CD4-positive, alpha-beta memory T cell (primary cell): ENCODE measurements around the gene EHF. TPM values are rescaled to one million over a fixed set of nuclear protein-coding genes. Genes with fewer than 3 reads are reported as not detected.

Experiments used
- CTCF ChIA-PET: fragments of 350-600 bp; sonication (Branson Sonifier 250); formaldehyde crosslinking; loops from one replicate; lab custom pipeline; 2021; ENCODE audit warnings: inconsistent platforms; ENCODE audit not compliant: partially characterized antibody; lab: Charles Lee
- POLR2A ChIA-PET: fragments of 350-600 bp; sonication (Branson Sonifier 250); formaldehyde crosslinking; loops from one replicate; lab custom pipeline; 2021; ENCODE audit not compliant: partially characterized antibody; lab: Charles Lee
- DNase-seq, 5 donors: peaks; one replicate each; pipeline versions ENCODE4 v3.0.0 to v3.0.0-alpha.2; 2020 to 2022; ENCODE audit warnings: mixed read lengths in 1 of 5
- H3K27ac ChIP-seq: one replicate; pipeline ENCODE4 v1.7.0; 2013; ENCODE audit warnings: low read depth, low read length
- H3K27me3 ChIP-seq: 2 replicates; pipeline ENCODE4 v1.7.0; 2013; ENCODE audit warnings: mild to moderate bottlenecking, low read length, moderate library complexity; ENCODE audit not compliant: insufficient read depth
- H3K36me3 ChIP-seq: 2 replicates; pipeline ENCODE4 v1.7.0; 2013; ENCODE audit warnings: mild to moderate bottlenecking, low read length, moderate library complexity; ENCODE audit not compliant: insufficient read depth
- H3K4me1 ChIP-seq: 2 replicates; pipeline ENCODE4 v1.7.0; 2013; ENCODE audit warnings: mild to moderate bottlenecking, low read length, moderate library complexity; ENCODE audit not compliant: insufficient read depth
- H3K4me3 ChIP-seq, 2 donors: one replicate each; pipeline ENCODE4 v1.7.0; 2013; ENCODE audit warnings: low read length in 2 of 2, mild to moderate bottlenecking in 1 of 2
- H3K9me3 ChIP-seq, 2 donors: one replicate each; pipeline ENCODE4 v1.7.0; 2013; ENCODE audit warnings: low read length in 2 of 2, control low read depth in 1 of 2; ENCODE audit not compliant: control insufficient read depth in 1 of 2
- H3K27ac Mint-ChIP-seq, 7 donors: one replicate each; pipeline ENCODE4 v1.8.0; 2020 to 2021; ENCODE audit warnings: mixed read lengths in 7 of 7, mild to moderate bottlenecking in 6 of 7, inconsistent platforms in 3 of 7, moderate library complexity in 3 of 7
- H3K27me3 Mint-ChIP-seq, 2 donors: one replicate each; pipeline ENCODE4 v1.8.0; 2020 to 2021; ENCODE audit warnings: mixed read lengths in 2 of 2
- H3K36me3 Mint-ChIP-seq, 2 donors: one replicate each; pipeline ENCODE4 v1.8.0; 2020 to 2021; ENCODE audit warnings: mixed read lengths in 2 of 2, inconsistent platforms in 1 of 2, mild to moderate bottlenecking in 1 of 2
- H3K4me1 Mint-ChIP-seq, 4 donors: one replicate each; pipeline ENCODE4 v1.8.0; 2020 to 2021; ENCODE audit warnings: mixed read lengths in 4 of 4, mild to moderate bottlenecking in 1 of 4
- H3K4me3 Mint-ChIP-seq, 8 donors: one replicate each; pipeline ENCODE4 v1.8.0; 2020 to 2021; ENCODE audit warnings: mixed read lengths in 8 of 8, mild to moderate bottlenecking in 7 of 8, moderate library complexity in 6 of 8, inconsistent platforms in 3 of 8
- H3K9me3 Mint-ChIP-seq, 8 donors: one replicate each; pipeline ENCODE4 v1.8.0; 2020 to 2021; ENCODE audit warnings: mixed read lengths in 8 of 8, mild to moderate bottlenecking in 5 of 8, inconsistent platforms in 3 of 8, moderate library complexity in 1 of 8
- intact Hi-C: fragments of 100-400 bp; cut with micrococcal nuclease; formaldehyde crosslinking; loops from one replicate; pipeline ENCODE4 v1.15.1; 2023
- polyA plus RNA-seq, 2 donors: library from polyadenylated mRNA; unstranded; fragments of 300-500 nt; fragmentation: Illumina TruSeq; gene quantifications; one replicate each; pipeline ENCODE4 v1.2.3, GENCODE V29; 2021
- total RNA-seq, 2 experiments: library from RNA; stranded (reverse); gene quantifications; one replicate each; pipeline ENCODE4 v1.2.3, GENCODE V29; 2021

Gene EHF
- total and polyA plus RNA-seq, 4 experiments from 2014 or later: not detected

DNA sequence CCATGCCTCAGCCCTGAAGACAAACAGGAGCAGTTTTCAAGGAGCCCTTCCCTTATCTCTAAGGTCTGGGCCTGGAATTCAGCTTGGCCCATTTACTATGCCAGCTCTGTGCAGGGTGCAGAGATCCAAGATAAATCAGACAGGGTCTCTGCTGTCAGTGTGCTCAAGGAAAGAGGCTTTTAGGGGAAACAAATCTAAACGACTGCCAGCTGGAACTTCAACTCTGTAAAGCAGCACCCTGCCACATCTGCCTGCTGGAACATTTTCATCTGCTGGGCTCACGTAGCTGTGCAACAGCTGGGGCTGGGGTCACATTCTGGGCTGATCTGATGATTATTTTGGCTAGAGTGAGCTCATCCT is 19.8 kb upstream of the EHF start:
- H3K27me3 Mint-ChIP-seq: peaks cover 2 to 4% of the 10 kb centered on the region in 2 donors

DNA sequence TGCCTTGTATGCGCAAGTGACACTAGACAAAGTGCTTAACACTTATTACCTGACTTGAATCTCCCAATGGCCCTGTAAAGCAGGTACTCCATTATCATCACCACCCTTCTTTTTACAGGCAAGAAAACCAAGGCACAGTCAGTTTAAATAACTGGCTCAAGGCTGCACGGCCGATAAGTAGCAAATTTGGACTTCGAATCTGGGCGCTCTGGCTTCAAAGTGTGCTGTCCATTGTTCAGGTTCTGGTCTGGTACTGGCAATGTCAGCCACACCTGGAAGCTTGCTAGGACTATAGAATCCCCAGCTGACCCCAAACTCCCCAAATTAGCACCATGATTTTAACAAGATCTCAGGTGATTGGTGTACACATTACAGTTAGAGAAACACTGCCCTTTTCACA is 19.3 kb upstream of the EHF start:
- H3K27me3 Mint-ChIP-seq: peaks cover 2 to 4% of the 10 kb centered on the region in 2 donors
- H3K9me3 Mint-ChIP-seq: peaks cover 0 to 4% (median 0%) of the 10 kb centered on the region in 8 donors
- H3K27me3 ChIP-seq: no peaks in the 10 kb centered on the region
- POLR2A ChIA-PET: no interaction called here
- H3K4me3 ChIP-seq: no peak overlapping the region
- H3K36me3 Mint-ChIP-seq: no peaks in the 10 kb centered on the region
- no peak for DNase-seq
- peaks cover 13% of the 10 kb centered on the region for H3K4me1 ChIP-seq
- H3K9me3 ChIP-seq: no peaks in the 10 kb centered on the region
- no peaks in the 10 kb centered on the region for H3K36me3 ChIP-seq
- no peak overlapping the region for H3K27ac Mint-ChIP-seq
- CTCF ChIA-PET: interaction anchor here (2.5 kb wide), 1 partner anchor 15 kb away, joined by 10 read pairs; no protein-coding TSS in a partner anchor
- peaks cover 6 to 19% (median 11%) of the 10 kb centered on the region in 4 donors for H3K4me1 Mint-ChIP-seq
- no peak overlapping the region for H3K4me3 Mint-ChIP-seq
- no peak overlapping the region for H3K27ac ChIP-seq
- intact Hi-C loops: no loop called here

More for the DNA sequence above, 19.8 kb upstream of the EHF start:
- Mint-ChIP-seq H3K4me1 (peaks cover 6 to 19% (median 11%) of the 10 kb centered on the region in 4 donors), H3K4me3 (no peak overlapping the region), H3K27ac (peak overlapping the region in 1 of 7 donors; percentile 42), H3K9me3 (peaks cover 0 to 4% (median 0%) of the 10 kb centered on the region in 8 donors), H3K36me3 (no peaks in the 10 kb centered on the region)
- DNase-seq: no peak
- Histone ChIP-seq H3K36me3 (no peaks in the 10 kb centered on the region), H3K4me3 (no peak overlapping the region), H3K9me3 (no peaks in the 10 kb centered on the region), H3K4me1 (peaks cover 13% of the 10 kb centered on the region), H3K27ac (no peak overlapping the region), H3K27me3 (no peaks in the 10 kb centered on the region)
- ChIA-PET CTCF (interaction anchor here (1.1 to 2.5 kb wide), 2 partner anchors 15 to 21 kb away, joined by 3 to 10 read pairs; no protein-coding TSS in a partner anchor), POLR2A (no interaction called here)
- intact Hi-C loops: no loop called here

GRCh38 chr11:34602245-34602644 is 18.6 kb upstream of the EHF start:
- CTCF ChIA-PET: interaction anchor here (2.5 kb wide), 1 partner anchor 16 kb away, joined by 10 read pairs; no protein-coding TSS in a partner anchor
- H3K9me3 ChIP-seq: no peaks in the 10 kb centered on the region
- Mint-ChIP-seq H3K27me3 (peaks cover 0 to 2% of the 10 kb centered on the region in 2 donors), H3K27ac (no peak overlapping the region), H3K4me1 (peaks cover 6 to 19% (median 11%) of the 10 kb centered on the region in 4 donors), H3K4me3 (peak overlapping the region in 1 of 8 donors; percentile 8), H3K9me3 (peaks cover 0 to 2% (median 0%) of the 10 kb centered on the region in 8 donors), H3K36me3 (no peaks in the 10 kb centered on the region)
- H3K27ac ChIP-seq: no peak overlapping the region
- POLR2A ChIA-PET: no interaction called here
- no peak for DNase-seq
- no peaks in the 10 kb centered on the region for H3K27me3 ChIP-seq
- H3K4me1 ChIP-seq: peaks cover 13% of the 10 kb centered on the region
- no peaks in the 10 kb centered on the region for H3K36me3 ChIP-seq
- no peak overlapping the region for H3K4me3 ChIP-seq
- intact Hi-C loops: no loop called here

GRCh38 chr11:34603129-34604001 is 17.5 kb upstream of the EHF start:
- H3K9me3 Mint-ChIP-seq: peaks cover 0 to 2% (median 0%) of the 10 kb centered on the region in 8 donors
- intact Hi-C loops: no loop called here
- DNase-seq: no peak
- H3K27me3 Mint-ChIP-seq: peaks cover 0 to 2% of the 10 kb centered on the region in 2 donors
- H3K4me3 ChIP-seq: no peak overlapping the region
- H3K27ac ChIP-seq: no peak overlapping the region
- no peaks in the 10 kb centered on the region for H3K27me3 ChIP-seq
- no peaks in the 10 kb centered on the region for H3K36me3 Mint-ChIP-seq
- CTCF ChIA-PET: no interaction called here
- H3K27ac Mint-ChIP-seq: no peak overlapping the region
- H3K36me3 ChIP-seq: no peaks in the 10 kb centered on the region
- no peaks in the 10 kb centered on the region for H3K9me3 ChIP-seq
- peaks cover 13% of the 10 kb centered on the region for H3K4me1 ChIP-seq
- POLR2A ChIA-PET: no interaction called here
- no peak overlapping the region for H3K4me3 Mint-ChIP-seq
- H3K4me1 Mint-ChIP-seq: peaks cover 6 to 19% (median 11%) of the 10 kb centered on the region in 4 donors

DNA sequence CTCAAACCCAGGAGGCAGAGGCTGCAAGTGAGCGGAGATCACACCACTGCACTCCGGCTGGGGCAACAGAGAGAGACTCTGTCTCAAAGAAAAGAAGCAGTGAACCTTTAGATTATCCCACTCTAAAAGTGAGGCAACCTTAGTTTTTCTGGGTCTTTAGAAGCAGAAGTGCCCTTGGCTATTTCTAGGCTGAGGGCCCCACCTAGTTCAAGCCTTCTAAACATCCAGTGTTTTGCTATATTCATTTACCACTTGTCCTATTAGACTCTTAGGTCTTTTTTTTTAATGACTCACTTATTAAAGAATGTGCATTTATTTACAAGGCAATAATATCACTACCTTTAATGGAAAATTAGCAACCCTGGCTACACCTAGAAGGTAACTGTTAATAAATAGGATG is 16.7 kb upstream of the EHF start:
- DNase-seq: no peak
- Histone ChIP-seq H3K9me3 (no peaks in the 10 kb centered on the region), H3K36me3 (no peaks in the 10 kb centered on the region), H3K27me3 (no peaks in the 10 kb centered on the region), H3K4me1 (peaks cover 11% of the 10 kb centered on the region), H3K27ac (no peak overlapping the region), H3K4me3 (no peak overlapping the region)
- peaks cover 6 to 16% (median 11%) of the 10 kb centered on the region in 4 donors for H3K4me1 Mint-ChIP-seq
- peaks cover 0 to 2% (median 0%) of the 10 kb centered on the region in 8 donors for H3K9me3 Mint-ChIP-seq
- ChIA-PET POLR2A (no interaction called here), CTCF (no interaction called here)
- H3K36me3 Mint-ChIP-seq: no peaks in the 10 kb centered on the region
- intact Hi-C loops: no loop called here
- H3K27ac Mint-ChIP-seq: no peak overlapping the region
- H3K27me3 Mint-ChIP-seq: peaks cover 0 to 2% of the 10 kb centered on the region in 2 donors
- no peak overlapping the region for H3K4me3 Mint-ChIP-seq

DNA sequence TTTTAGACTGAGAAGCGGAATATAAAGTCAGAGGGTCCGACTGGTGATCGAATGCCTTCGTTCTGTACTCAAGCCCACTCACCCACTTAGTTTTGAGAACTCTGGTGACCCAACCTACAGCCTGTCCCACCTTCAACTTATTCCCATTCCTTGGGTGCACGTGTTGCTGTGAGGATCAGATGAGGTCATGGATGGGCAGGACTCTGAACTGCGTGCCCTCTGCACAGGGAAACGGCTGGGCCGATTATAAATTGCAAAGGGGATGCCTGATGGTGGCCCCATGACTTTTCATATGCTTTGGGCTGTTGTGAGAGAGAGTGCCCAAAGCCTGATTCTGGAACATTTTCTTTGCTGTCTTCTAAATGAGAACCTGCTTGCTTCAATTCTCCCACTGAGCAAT is 16.0 kb upstream of the EHF start:
- H3K36me3 Mint-ChIP-seq: no peaks in the 10 kb centered on the region
- H3K4me1 ChIP-seq: peaks cover 4% of the 10 kb centered on the region
- no peak overlapping the region for H3K4me3 Mint-ChIP-seq
- no peaks in the 10 kb centered on the region for H3K36me3 ChIP-seq
- ChIA-PET CTCF (no interaction called here), POLR2A (no interaction called here)
- H3K27ac ChIP-seq: no peak overlapping the region
- H3K27me3 Mint-ChIP-seq: no peaks in the 10 kb centered on the region
- no peaks in the 10 kb centered on the region for H3K9me3 ChIP-seq
- intact Hi-C loops: no loop called here
- H3K4me1 Mint-ChIP-seq: peaks cover 0 to 8% (median 4%) of the 10 kb centered on the region in 4 donors
- no peak for DNase-seq
- no peaks in the 10 kb centered on the region for H3K9me3 Mint-ChIP-seq
- no peak overlapping the region for H3K4me3 ChIP-seq
- no peak overlapping the region for H3K27ac Mint-ChIP-seq
- H3K27me3 ChIP-seq: no peaks in the 10 kb centered on the region

DNA sequence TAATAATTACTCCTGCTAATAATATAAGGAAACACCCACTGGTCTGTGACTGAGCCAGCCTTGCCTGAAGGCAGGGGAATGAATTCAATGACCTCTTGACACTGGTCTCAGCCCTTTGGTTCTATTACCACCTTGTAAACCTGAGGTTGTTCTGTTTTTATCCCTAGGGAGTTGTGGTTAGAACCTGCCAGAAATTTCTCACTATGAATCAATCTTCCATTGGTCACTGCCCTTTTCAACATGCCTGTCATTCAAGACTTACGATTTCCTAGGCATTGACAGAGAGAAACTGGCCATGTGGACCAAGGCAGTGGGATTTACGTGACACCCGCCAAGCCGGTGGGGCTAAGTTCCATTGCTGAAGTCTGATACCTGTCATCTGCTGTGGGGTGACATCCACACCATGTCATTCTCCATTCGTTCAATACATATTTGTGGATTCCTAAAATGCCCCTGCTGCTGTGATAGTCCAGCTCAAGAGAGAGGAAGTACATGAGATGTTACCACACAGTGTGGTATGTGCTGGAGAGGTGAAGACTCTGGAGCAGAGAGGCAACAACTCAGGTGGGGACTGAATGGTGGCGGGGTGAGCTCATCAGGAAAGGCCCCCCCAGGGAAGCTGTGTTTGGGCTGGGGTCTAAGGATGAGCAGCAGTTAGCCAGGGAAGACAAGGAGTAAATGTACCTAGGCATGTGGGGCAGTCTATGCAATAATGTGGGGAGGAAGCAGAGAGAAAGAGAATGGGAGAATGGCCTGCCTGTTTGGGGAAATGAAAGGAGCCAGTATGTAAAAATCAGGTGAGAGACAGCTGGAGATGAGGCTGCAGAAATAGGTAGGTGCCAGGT is 15.2 kb upstream of the EHF start:
- no peaks in the 10 kb centered on the region for H3K36me3 Mint-ChIP-seq
- H3K4me1 Mint-ChIP-seq: no peaks in the 10 kb centered on the region
- no peaks in the 10 kb centered on the region for H3K9me3 Mint-ChIP-seq
- Histone ChIP-seq H3K4me1 (no peaks in the 10 kb centered on the region), H3K27ac (no peak overlapping the region), H3K9me3 (no peaks in the 10 kb centered on the region), H3K4me3 (no peak overlapping the region), H3K27me3 (no peaks in the 10 kb centered on the region), H3K36me3 (no peaks in the 10 kb centered on the region)
- ChIA-PET POLR2A (no interaction called here), CTCF (no interaction called here)
- intact Hi-C loops: no loop called here
- no peak overlapping the region for H3K4me3 Mint-ChIP-seq
- DNase-seq: no peak
- no peaks in the 10 kb centered on the region for H3K27me3 Mint-ChIP-seq
- no peak overlapping the region for H3K27ac Mint-ChIP-seq
